Measurements from ENCODE around the gene SMYD3.

SMYD3 gene

DNA sequence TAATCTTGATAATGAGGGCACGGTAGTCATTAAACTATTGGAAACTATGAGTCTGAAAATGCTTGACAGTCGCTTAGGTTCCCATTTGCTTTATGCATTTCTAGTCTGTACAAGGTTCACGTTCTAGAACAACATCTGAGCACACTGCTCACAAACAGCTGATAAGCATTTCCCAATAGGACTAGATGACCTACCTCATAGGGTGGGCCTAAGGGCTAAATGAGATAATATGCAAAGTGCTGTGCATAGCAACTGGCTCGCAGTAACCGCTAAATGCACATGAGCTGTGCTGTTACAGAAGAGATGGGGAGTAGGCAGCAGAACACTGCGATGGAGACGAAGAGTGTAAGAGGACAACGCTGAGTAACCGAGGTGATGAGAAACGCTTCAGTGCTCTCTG lies 628.0 kb downstream of the SMYD3 start:
- H3K27ac ChIP-seq: no peak overlapping the region
- no peak for TF ChIP-seq ZFX (IDR thresholded peaks at IDR 0.05)
- TF ChIP-seq, protein P1, sequence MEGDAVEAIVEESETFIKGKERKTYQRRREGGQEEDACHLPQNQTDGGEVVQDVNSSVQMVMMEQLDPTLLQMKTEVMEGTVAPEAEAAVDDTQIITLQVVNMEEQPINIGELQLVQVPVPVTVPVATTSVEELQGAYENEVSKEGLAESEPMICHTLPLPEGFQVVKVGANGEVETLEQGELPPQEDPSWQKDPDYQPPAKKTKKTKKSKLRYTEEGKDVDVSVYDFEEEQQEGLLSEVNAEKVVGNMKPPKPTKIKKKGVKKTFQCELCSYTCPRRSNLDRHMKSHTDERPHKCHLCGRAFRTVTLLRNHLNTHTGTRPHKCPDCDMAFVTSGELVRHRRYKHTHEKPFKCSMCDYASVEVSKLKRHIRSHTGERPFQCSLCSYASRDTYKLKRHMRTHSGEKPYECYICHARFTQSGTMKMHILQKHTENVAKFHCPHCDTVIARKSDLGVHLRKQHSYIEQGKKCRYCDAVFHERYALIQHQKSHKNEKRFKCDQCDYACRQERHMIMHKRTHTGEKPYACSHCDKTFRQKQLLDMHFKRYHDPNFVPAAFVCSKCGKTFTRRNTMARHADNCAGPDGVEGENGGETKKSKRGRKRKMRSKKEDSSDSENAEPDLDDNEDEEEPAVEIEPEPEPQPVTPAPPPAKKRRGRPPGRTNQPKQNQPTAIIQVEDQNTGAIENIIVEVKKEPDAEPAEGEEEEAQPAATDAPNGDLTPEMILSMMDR (conservative IDR thresholded peaks at IDR 0.05): no peak

DNA sequence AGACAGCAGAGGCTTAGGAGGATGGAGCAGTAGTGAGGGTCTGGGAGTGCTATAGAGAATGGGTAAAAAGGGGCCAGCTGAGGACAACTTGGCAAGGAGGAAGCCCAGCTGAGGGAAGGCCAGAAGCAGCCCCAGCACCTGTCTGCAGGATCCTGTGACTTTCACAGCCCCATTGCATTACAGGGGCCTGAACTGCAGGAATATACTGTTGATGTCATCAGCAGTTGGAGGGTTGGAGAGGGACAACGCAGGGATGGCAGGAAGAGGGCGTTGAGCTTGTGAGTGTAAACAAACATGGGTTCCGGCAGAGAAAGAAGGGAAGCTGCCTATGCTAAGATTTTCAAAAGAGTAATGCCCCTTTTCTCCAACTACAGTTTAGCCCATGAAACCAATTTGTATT lies 628.5 kb downstream of the SMYD3 start:
- TF ChIP-seq, protein P1 (conservative IDR thresholded peaks at IDR 0.05): no peak
- no peak for TF ChIP-seq ZFX (IDR thresholded peaks at IDR 0.05)
- H3K27ac ChIP-seq: no peak overlapping the region

DNA sequence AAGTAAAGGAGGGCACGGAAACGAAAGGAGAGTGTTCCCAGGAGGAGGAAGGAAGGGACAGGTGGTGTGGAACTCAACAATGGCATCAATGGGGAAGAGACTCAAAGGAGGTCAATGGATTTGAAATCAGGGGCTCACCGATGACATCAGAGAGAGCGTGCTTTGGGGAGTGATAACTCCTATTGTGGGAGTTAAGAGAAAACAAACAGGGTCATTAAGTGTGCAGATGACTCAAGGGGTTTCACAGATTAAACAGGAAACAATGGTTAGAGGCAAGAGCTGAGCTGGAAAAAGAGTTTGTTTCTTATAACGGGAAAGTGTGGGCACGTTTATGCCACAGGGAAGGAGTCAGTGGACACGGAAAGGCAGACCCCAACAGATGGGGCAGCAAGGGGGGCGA lies 629.1 kb downstream of the SMYD3 start:
- no peak overlapping the region for H3K27ac ChIP-seq
- TF ChIP-seq ZFX (IDR thresholded peaks at IDR 0.05): no peak
- TF ChIP-seq, protein P1 (conservative IDR thresholded peaks at IDR 0.05): no peak

DNA sequence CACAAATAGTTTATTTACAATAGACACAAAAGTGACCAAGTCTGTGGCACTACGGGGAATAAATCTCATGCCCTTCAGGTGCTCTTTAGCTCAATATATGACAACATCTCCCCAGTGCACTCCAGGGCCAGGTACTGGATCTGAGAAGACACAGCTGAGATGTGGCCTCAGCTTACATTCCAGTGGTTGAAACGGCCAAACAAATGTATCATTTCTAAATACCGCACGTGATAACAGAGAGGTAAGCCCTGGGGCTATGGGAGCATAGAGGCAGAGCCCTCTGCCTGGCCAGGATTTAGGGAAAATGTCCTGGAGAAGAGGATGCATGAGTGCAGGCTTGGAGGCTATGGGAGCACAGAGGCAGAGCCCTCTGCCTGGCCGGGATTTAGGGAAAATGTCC lies 630.5 kb downstream of the SMYD3 start:
- H3K27ac ChIP-seq: no peak overlapping the region
- no peak for TF ChIP-seq ZFX (IDR thresholded peaks at IDR 0.05)

DNA sequence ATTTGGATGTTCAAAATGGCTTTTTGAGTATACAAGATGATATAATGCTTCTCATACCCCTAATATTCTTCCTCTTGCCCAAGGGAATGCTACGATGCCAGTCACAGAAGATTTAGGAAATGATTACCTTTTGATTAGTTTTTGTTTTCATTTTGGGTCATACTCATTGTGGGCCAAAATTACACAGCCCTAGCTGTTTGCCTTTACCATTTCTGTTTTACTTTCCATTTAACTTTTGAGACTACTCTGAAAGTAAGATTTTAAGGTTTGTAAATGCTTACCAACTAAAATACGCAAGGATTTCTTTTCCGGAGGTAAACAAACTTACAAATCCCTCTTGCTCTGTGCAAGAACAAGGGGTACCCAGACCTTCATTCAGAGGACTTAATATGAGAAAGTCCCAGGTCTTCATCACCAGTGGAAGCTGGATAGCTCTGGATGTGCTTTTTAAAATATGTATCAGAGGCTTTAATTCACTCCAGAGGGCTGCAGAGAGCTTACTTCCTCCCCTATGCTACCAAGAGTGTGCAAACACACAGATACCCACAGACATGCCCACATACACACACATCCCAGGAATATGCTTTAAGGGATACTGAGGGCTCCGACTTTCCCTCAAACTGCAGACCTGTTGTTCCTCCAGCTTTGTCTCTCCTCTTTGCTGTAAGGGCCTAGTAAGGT lies 631.4 kb downstream of the SMYD3 start:
- H3K27ac ChIP-seq: no peak overlapping the region

DNA sequence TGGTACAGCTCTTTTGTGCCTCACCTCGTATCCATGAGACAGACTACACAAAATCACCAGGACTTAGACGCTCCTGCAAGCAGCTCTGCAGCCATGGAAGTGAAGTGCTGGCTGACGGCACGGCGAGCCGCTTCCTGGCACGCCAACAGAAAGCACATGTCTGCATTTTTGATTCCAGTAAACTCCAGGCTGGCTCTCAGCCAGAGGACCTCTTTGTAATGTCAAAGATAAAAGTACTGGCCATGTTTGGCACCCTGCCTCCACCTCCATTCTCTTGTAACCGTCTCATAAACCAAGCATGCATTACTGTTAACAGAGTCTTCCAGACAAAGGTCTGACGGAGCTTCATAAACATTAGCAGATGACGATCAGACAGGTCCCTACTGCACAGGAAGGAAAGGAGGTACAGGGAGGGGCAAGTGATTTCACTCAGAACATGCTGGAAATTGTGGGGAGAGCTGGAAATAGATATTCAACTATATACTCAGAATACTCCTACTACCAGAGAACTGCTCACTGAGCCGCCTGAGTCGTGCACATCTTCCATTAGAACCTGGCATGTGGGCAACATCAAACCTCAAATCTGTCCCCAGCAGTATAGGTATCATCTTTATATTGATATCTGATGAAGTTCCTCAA lies 632.0 kb downstream of the SMYD3 start:
- TF ChIP-seq, protein P1 (conservative IDR thresholded peaks at IDR 0.05): no peak
- TF ChIP-seq ZFX (IDR thresholded peaks at IDR 0.05): no peak
- no peak overlapping the region for H3K27ac ChIP-seq

More for the DNA sequence above, 631.4 kb downstream of the SMYD3 start:
- TF ChIP-seq, protein P1 (conservative IDR thresholded peaks at IDR 0.05): no peak
- no peak for TF ChIP-seq ZFX (IDR thresholded peaks at IDR 0.05)

DNA sequence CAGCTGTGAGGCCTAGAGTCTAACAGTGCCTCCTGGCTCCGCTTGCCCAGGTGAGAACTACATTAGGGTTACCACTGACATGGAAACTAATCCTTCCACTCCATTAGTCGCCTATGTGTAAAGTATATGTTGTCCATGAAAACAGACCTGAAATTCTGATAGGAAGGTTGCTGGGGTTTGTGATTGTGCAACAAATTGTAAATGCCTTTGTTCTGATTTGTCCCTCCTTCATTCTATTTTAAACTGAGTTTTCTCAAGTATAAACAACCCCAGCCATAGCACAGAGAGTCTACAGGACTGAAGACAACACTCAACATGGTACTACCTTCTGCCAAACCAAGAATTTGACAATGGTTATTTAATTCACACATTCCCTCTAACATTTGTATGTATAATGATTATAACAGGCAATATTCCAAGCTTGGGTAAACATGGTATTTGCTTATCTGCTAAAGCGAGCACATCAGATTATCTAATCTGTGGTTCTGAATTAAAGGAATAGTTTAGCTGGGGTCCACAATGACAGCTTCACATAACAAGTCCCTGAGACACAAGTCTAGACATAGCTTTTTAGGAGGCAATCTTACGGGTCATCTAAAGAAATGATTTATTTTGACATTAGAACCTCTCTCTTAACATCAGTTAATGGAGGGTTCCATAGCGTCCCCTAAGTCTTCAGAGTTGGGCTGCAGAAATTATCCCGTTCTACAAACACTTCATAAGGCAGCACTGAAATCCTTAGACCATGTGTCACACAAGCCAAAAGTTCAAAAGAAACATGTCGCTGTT lies 633.0 kb downstream of the SMYD3 start:
- H3K27ac ChIP-seq: no peak overlapping the region
- no peak for TF ChIP-seq ZFX (IDR thresholded peaks at IDR 0.05)
- TF ChIP-seq, protein P1 (conservative IDR thresholded peaks at IDR 0.05): no peak

Data from C4-2B (cell line).